GM12878 (cell line): Measurements from ENCODE around the gene PIP5KL1. TPM values are rescaled to one million over a fixed set of nuclear protein-coding genes. Genes with fewer than 3 reads are reported as not detected.

Experiments
- ATAC-seq: fragments of 200-7000 bp; cut with Tn5 transposase; 3 replicates; pipeline ENCODE4 v1.9.1; 2020; ENCODE audit warnings: mild to moderate bottlenecking, moderate library complexity
- BruUV-seq: library from RNA; stranded (reverse); fragments of 400-500 nt; replicated peaks from 2 replicates; lab custom pipeline; 2021; lab: Mats Ljungman, UMichigan
- CTCF ChIA-PET: fragments of 300-600 bp; sonication (Branson Sonifier 250); formaldehyde crosslinking; extraction: SDS; loops from one replicate; lab custom pipeline; 2021; ENCODE audit warnings: inconsistent platforms; lab: Yijun Ruan, JAX
- POLR2A ChIA-PET: fragments of 350-600 bp; formaldehyde crosslinking; extraction: SDS; loops from one replicate; lab custom pipeline; 2021; ENCODE audit warnings: inconsistent platforms; lab: Charles Lee
- RAD21 ChIA-PET: fragments of 300-600 bp; sonication (Branson Sonifier 250); formaldehyde crosslinking; loops from one replicate; lab custom pipeline; 2023; ENCODE audit warnings: antibody characterized with exemption; ENCODE audit not compliant: unreplicated experiment; lab: Charles Lee
- SMC1A ChIA-PET: fragments of 300-600 bp; sonication (Branson Sonifier 250); formaldehyde crosslinking; loops from one replicate; lab custom pipeline; 2023; ENCODE audit not compliant: unreplicated experiment, uncharacterized antibody; lab: Charles Lee
- DNase-seq: peaks from one replicate; pipeline ENCODE4 v3.0.0-alpha.2; 2011; ENCODE audit warnings: low read depth, low spot score
- FAIRE-seq: peaks from 3 replicates; lab custom pipeline; 2011; peaks lifted over from hg19 to GRCh38; lab: Jason Lieb, UNC
- H2AFZ ChIP-seq: 2 replicates; pipeline ENCODE4 v1.6.0; 2011; ENCODE audit warnings: low read depth, low read length, control low read depth; ENCODE audit not compliant: control insufficient read depth
- H3K27ac ChIP-seq: 2 replicates; pipeline ENCODE4 v1.5.1; 2011; ENCODE audit warnings: control low read depth; ENCODE audit not compliant: control insufficient read depth, insufficient read depth
- H3K27me3 ChIP-seq, 2 experiments: replicated peaks in 1 of 2; 2 replicates each; pipeline versions ENCODE4 v1.6.0 to v1.6.1; 2011; ENCODE audit warnings: low read length in 1 of 2; ENCODE audit not compliant: control insufficient read depth in 2 of 2, insufficient read depth in 2 of 2
- H3K36me3 ChIP-seq, 2 experiments: 2 replicates each; pipeline ENCODE4 v1.5.1; 2011; ENCODE audit warnings: low read length in 1 of 2; ENCODE audit not compliant: control insufficient read depth in 2 of 2, insufficient read depth in 2 of 2
- H3K4me1 ChIP-seq: 2 replicates; pipeline ENCODE4 v1.6.1; 2011; ENCODE audit warnings: mild to moderate bottlenecking, low read length, moderate library complexity, mixed read lengths; ENCODE audit not compliant: control insufficient read depth, insufficient read depth
- H3K4me2 ChIP-seq: 2 replicates; pipeline ENCODE4 v1.6.0; 2011; ENCODE audit warnings: control low read depth; ENCODE audit not compliant: control insufficient read depth, insufficient read depth
- H3K4me3 ChIP-seq: fragments of 200-600 bp; sonication (generic); 2 replicates; pipeline ENCODE4 v1.5.1; 2016
- H3K79me2 ChIP-seq: 2 replicates; pipeline ENCODE4 v1.6.0; 2011; ENCODE audit warnings: low read length; ENCODE audit not compliant: control insufficient read depth, insufficient read depth
- H3K9ac ChIP-seq: 2 replicates; pipeline ENCODE4 v1.8.0; 2011; ENCODE audit warnings: low read length, control low read depth, mixed read lengths; ENCODE audit not compliant: control insufficient read depth, insufficient read depth
- H3K9me3 ChIP-seq: replicated peaks from 3 replicates; pipeline ENCODE4 v1.5.1; 2011; ENCODE audit warnings: mild to moderate bottlenecking, low read length; ENCODE audit not compliant: control insufficient read depth, insufficient read depth
- H4K20me1 ChIP-seq: 2 replicates; pipeline ENCODE4 v1.6.0; 2011; ENCODE audit not compliant: control insufficient read depth, insufficient read depth
- ASH2L ChIP-seq: fragments of 300-600, 200-600 bp; sonication (generic); IDR thresholded peaks from 2 replicates; pipeline ENCODE4 v1.6.1; 2017; ENCODE audit warnings: low read depth, mild to moderate bottlenecking, borderline replicate concordance
- BCLAF1 ChIP-seq: fragments of 450-650 bp; IDR thresholded peaks from 2 replicates; pipeline ENCODE4 v1.6.1; 2017; ENCODE audit warnings: antibody characterized with exemption, mild to moderate bottlenecking, moderate library complexity
- CBX3 ChIP-seq: fragments of 200-600 bp; sonication (generic); IDR thresholded peaks from 2 replicates; pipeline ENCODE4 v1.6.1; 2016; ENCODE audit warnings: low read depth, borderline replicate concordance
- CREM ChIP-seq: IDR thresholded peaks from 2 replicates; pipeline ENCODE4 v1.6.1; 2014; ENCODE audit warnings: antibody characterized with exemption, low read depth
- HDAC2 ChIP-seq: fragments of 200-600 bp; sonication (generic); IDR thresholded peaks from 2 replicates; pipeline ENCODE4 v1.6.1; 2017
- HDAC6 ChIP-seq: fragments of 200-600 bp; sonication (generic); IDR thresholded peaks from one replicate; pipeline ENCODE4 v1.8.0; 2017; ENCODE audit warnings: antibody characterized with exemption; ENCODE audit not compliant: unreplicated experiment
- IRF3 ChIP-seq: fragments of 450-650 bp; IDR thresholded peaks from 2 replicates; pipeline ENCODE4 v1.6.1; 2014; ENCODE audit warnings: mild to moderate bottlenecking
- IRF4 ChIP-seq: IDR thresholded peaks from 2 replicates; pipeline ENCODE4 v1.6.1; 2011; ENCODE audit warnings: low read depth, low read length
- MYB ChIP-seq: fragments of 150-350 bp; IDR thresholded peaks from 2 replicates; pipeline ENCODE4 v1.6.1; 2014; ENCODE audit warnings: mild to moderate bottlenecking, low read depth, low read length, borderline replicate concordance
- NFXL1 ChIP-seq: fragments of 450-650 bp; IDR thresholded peaks from 2 replicates; pipeline ENCODE4 v1.6.1; 2017; ENCODE audit warnings: antibody characterized with exemption, mild to moderate bottlenecking, borderline replicate concordance
- TAF1 ChIP-seq: IDR thresholded peaks from 2 replicates; pipeline ENCODE4 v1.6.1; 2011; ENCODE audit warnings: mild to moderate bottlenecking, low read depth, low read length, borderline replicate concordance
- TCF3 ChIP-seq: IDR thresholded peaks from 2 replicates; pipeline ENCODE4 v1.6.1; 2012; ENCODE audit warnings: low read depth, mild to moderate bottlenecking, low read length, borderline replicate concordance; ENCODE audit not compliant: insufficient read depth
- TCF7 ChIP-seq: IDR thresholded peaks from 2 replicates; pipeline ENCODE4 v1.6.1; 2014; ENCODE audit warnings: antibody characterized with exemption, borderline replicate concordance
- ZNF217 ChIP-seq: fragments of 450-650 bp; IDR thresholded peaks from 2 replicates; pipeline ENCODE4 v1.6.1; 2017; ENCODE audit warnings: antibody characterized with exemption, mild to moderate bottlenecking
- ZZZ3 ChIP-seq: IDR thresholded peaks from 2 replicates; pipeline ENCODE4 v1.6.1; 2011; ENCODE audit warnings: low read depth; ENCODE audit not compliant: control insufficient read depth, insufficient read length
- WGBS: methylation state at CpG from one replicate; pipeline ENCODE4 v1.1.6; 2016; ENCODE audit warnings: low lambda C conversion rate; ENCODE audit not compliant: insufficient replicate concordance, insufficient coverage; ENCODE audit errors: missing lambda C conversion rate; 5-methylcytosine and 5-hydroxymethylcytosine counted together
- in situ Hi-C: fragments of 300-500 bp; cut with MboI; formaldehyde crosslinking; loops from 9 replicates; pipeline ENCODE4 v1.14.3; 2018; ENCODE audit warnings: mixed read lengths
- intact Hi-C: fragments of 100-400 bp; cut with micrococcal nuclease; formaldehyde crosslinking; loops from one replicate; pipeline ENCODE4 v1.14.2; 2022; ENCODE audit not compliant: unreplicated experiment
- polyA plus RNA-seq, 11 experiments: library from polyadenylated mRNA; depleted of rRNA in 4 of 11; unstranded in 6 of 11; stranded (reverse) in 5 of 11; fragments of >200 nt; fragmentation: Nextera tagmentation in 4 of 11; fragmentation: Illumina TruSeq in 1 of 11; extraction: Ambion mirVana in 4 of 11; extraction: Trizol in 1 of 11; gene quantifications; 1 replicate in 1 of 11; 2 replicates in 10 of 11; pipeline versions ENCODE4 v1.2.1 to v1.2.3, GENCODE V29; 2011 to 2016; ENCODE audit warnings: inconsistent platforms in 2 of 11, missing spikeins in 2 of 11, low read depth in 1 of 11
- total RNA-seq, 4 experiments: library from RNA; depleted of rRNA in 3 of 4; stranded (reverse); fragments of >200 nt in 3 of 4; fragmentation: Illumina TruSeq in 1 of 4; extraction: Trizol in 1 of 4; gene quantifications; 2 replicates each; pipeline versions ENCODE4 v1.2.1 to v1.2.3, GENCODE V29; 2013 to 2021
- TF ChIP-seq, protein P1 (sequence below): fragments of 450-650 bp; IDR thresholded peaks from 2 replicates; pipeline ENCODE4 v1.6.1; 2017; ENCODE audit warnings: low read depth, mild to moderate bottlenecking, moderate library complexity
- TF ChIP-seq, protein P2 (sequence below): IDR thresholded peaks from 2 replicates; pipeline ENCODE4 v1.6.1; 2012; ENCODE audit warnings: low read depth, low read length, improper control_type of control experiment

PIP5KL1 gene
- total and polyA plus RNA-seq, 10 of the 15 experiments (the other 5 are each of a cell fraction or from before 2014, with no cell fraction given), result 0.04 to 0.67 (median 0.43) TPM; not detected in 2

DNA sequence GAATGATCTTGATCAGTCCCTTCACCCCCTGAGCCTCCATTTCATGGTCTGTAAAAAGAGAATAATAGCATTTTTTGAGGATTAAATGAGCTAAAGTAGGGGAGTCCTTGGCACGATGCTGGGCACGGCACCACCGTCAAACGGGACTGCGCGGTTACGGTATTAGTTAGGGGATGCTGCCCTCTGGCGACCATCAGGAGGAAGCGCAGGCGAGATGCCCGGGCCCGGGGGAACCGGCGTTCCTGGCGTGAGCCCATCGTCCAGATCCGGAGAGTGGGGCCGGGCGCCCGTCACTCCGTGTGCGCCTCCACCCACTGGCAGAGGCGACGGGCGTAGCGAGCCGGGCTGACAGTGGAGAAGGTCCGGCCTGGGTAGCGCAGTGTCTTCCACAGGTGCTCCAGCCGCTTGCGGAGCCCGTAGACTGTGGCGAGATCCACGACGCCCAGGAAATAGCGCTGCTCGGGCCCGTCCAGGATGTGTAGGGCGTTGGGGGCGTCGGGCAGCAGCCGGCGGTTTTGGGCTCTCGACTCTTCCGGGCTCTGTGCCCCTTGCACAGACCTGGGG, 8.9 kb downstream of the PIP5KL1 start (continued):
- TF ChIP-seq NFXL1 (no peak), IRF3 (no peak), ASH2L (no peak), IRF4 (no peak), CREM (no peak), ZNF217 (no peak), TAF1 (no peak), TCF7 (no peak)
- TF ChIP-seq, protein P1, sequence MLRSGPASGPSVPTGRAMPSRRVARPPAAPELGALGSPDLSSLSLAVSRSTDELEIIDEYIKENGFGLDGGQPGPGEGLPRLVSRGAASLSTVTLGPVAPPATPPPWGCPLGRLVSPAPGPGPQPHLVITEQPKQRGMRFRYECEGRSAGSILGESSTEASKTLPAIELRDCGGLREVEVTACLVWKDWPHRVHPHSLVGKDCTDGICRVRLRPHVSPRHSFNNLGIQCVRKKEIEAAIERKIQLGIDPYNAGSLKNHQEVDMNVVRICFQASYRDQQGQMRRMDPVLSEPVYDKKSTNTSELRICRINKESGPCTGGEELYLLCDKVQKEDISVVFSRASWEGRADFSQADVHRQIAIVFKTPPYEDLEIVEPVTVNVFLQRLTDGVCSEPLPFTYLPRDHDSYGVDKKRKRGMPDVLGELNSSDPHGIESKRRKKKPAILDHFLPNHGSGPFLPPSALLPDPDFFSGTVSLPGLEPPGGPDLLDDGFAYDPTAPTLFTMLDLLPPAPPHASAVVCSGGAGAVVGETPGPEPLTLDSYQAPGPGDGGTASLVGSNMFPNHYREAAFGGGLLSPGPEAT, result no peak

DNA sequence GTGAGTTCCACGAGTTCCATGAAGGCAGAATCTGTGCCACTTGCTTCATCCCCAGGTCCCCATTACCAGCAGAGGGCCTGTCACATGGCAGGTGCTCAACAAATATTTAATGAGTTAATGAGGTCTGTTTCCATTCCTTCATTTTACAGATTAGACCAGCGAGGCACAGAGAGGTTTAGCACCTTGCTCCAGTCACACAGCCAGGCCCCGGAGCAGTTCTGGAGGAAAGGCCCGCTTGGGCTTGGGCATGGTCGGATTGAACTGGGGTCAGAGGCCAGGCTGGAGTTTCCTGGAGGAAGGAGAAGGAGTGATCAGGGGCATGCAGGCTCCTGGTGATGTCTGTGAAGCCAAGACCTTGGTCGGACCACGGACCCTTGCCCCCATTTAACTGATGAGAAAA, 9.8 kb downstream of the PIP5KL1 start:
- Histone ChIP-seq H4K20me1 (no peaks in the 10 kb centered on the region), H3K79me2 (peaks cover 10% of the 10 kb centered on the region), H3K9me3 (no peaks in the 10 kb centered on the region), H3K9ac (no peak overlapping the region), H3K4me2 (no peak overlapping the region), H3K4me1 (peaks cover 13% of the 10 kb centered on the region), H3K27me3 (no peaks in the 10 kb centered on the region; a peak in 1 of 4 replicates), H3K36me3 (no peaks in the 10 kb centered on the region), H2AFZ (no peak overlapping the region), H3K27ac (no peak overlapping the region), H3K4me3 (no peak overlapping the region)
- 76% methylated on average over 7 of the region's 7 CpGs for WGBS
- ChIA-PET RAD21 (interaction anchor here (0.7 to 8.2 kb wide), 18 partner anchors 8 to 336 kb away, joined by 3 to 83 read pairs (median 4); partner anchors contain the start of genes CDK9, FPGS, PIP5KL1 and SH2D3C), POLR2A (interaction anchor here (0.6 kb wide), 1 partner anchor 546 kb away, joined by 3 read pairs; no protein-coding TSS in a partner anchor), CTCF (interaction anchor here (0.6 to 9.9 kb wide), 40 partner anchors 9 to 706 kb away, joined by 3 to 91 read pairs (median 4); partner anchors contain the start of genes CDK9, DPM2, ENG and PIP5KL1), SMC1A (interaction anchor here (0.5 to 3.1 kb wide), 24 partner anchors 9 to 332 kb away, joined by 3 to 22 read pairs (median 4); partner anchors contain the start of genes CDK9, PIP5KL1, PTRH1 and TOR2A)
- DNase-seq, result no peak
- FAIRE-seq, result no peak
- no peak for ATAC-seq
- in situ Hi-C loops (no loop called here), intact Hi-C loops (loop anchor here (1.0 to 2.0 kb wide), 4 partner anchors 50 to 330 kb away; partner anchors contain the start of gene TOR2A)
- BruUV-seq, result no TSS peak
- no peak for TF ChIP-seq HDAC6
- TF ChIP-seq ZZZ3, result no peak
- no peak for TF ChIP-seq CBX3
- TF ChIP-seq TCF3, result no peak
- no peak for TF ChIP-seq HDAC2
- TF ChIP-seq BCLAF1, result no peak
- no peak for TF ChIP-seq TCF7
- TF ChIP-seq, protein P2, sequence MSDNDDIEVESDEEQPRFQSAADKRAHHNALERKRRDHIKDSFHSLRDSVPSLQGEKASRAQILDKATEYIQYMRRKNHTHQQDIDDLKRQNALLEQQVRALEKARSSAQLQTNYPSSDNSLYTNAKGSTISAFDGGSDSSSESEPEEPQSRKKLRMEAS, result no peak
- TF ChIP-seq MYB, result no peak
